HG03442 (cell line): Measurements from ENCODE around the gene ANKS1B.
A peak's percentile ranks its signal among the peaks of the same experiment; 100 is the strongest.
"Not testable (repeated sequence)": the region's sequence is repeated elsewhere in the genome, so short reads cannot be mapped to it uniquely, and the experiment has no call there.

ENCODE experiments used
- ATAC-seq: cut with Tn5 transposase; IDR thresholded peaks from one replicate; pipeline ENCODE4 v1.9.1; 2021; ENCODE audit warnings: mild to moderate bottlenecking, moderate library complexity; ENCODE audit not compliant: unreplicated experiment

Gene ANKS1B

GRCh38 chr12:99609455-99610181 lies 375.1 kb downstream of the ANKS1B start:
- no peak for ATAC-seq

GRCh38 chr12:99600388-99600787 lies 384.3 kb downstream of the ANKS1B start:
- peak; percentile 81 for ATAC-seq

GRCh38 chr12:99598785-99599184 lies 386.0 kb downstream of the ANKS1B start:
- ATAC-seq: no peak

GRCh38 chr12:99596762-99597161 lies 388.0 kb downstream of the ANKS1B start:
- ATAC-seq: no peak

- not testable (repeated sequence) for ATAC-seq
These were observed 407.6 kb downstream of the ANKS1B start for GRCh38 chr12:99577125-99577524.

- ATAC-seq: no peak
These were observed 410.8 kb downstream of the ANKS1B start for GRCh38 chr12:99573980-99574379.

- no peak for ATAC-seq
These were observed 417.7 kb downstream of the ANKS1B start for GRCh38 chr12:99567072-99567471.

- ATAC-seq: no peak
These were observed 426.6 kb downstream of the ANKS1B start for GRCh38 chr12:99558109-99558508.

GRCh38 chr12:99553461-99553860 lies 431.3 kb downstream of the ANKS1B start:
- ATAC-seq: no peak

GRCh38 chr12:99552022-99552421 lies 432.7 kb downstream of the ANKS1B start:
- no peak for ATAC-seq

- no peak for ATAC-seq
These were observed 435.1 kb downstream of the ANKS1B start for GRCh38 chr12:99549651-99550050.

GRCh38 chr12:99549196-99549595 lies 435.5 kb downstream of the ANKS1B start:
- no peak for ATAC-seq

- no peak for ATAC-seq
These were observed 440.3 kb downstream of the ANKS1B start for GRCh38 chr12:99544457-99544856.

GRCh38 chr12:99529966-99530365 lies 454.8 kb downstream of the ANKS1B start:
- peak; percentile 98 for ATAC-seq

- ATAC-seq: no peak
These were observed 456.3 kb downstream of the ANKS1B start for GRCh38 chr12:99528478-99528877.

- ATAC-seq: no peak
These were observed 460.9 kb downstream of the ANKS1B start for GRCh38 chr12:99523853-99524252.

- ATAC-seq: no peak
These were observed 462.3 kb downstream of the ANKS1B start for GRCh38 chr12:99522456-99522855.

GRCh38 chr12:99521664-99522063 lies 463.1 kb downstream of the ANKS1B start:
- no peak for ATAC-seq

- ATAC-seq: no peak
These were observed 471.7 kb downstream of the ANKS1B start for GRCh38 chr12:99513066-99513465.

GRCh38 chr12:99505805-99506204 lies 478.9 kb downstream of the ANKS1B start:
- no peak for ATAC-seq

GRCh38 chr12:99498756-99499155 lies 486.0 kb downstream of the ANKS1B start:
- no peak for ATAC-seq

- no peak for ATAC-seq
These were observed 488.9 kb downstream of the ANKS1B start for GRCh38 chr12:99495799-99496198.

GRCh38 chr12:99493197-99493596 lies 491.5 kb downstream of the ANKS1B start:
- no peak for ATAC-seq
